HG03196 (cell line): ENCODE data around the gene NBR1.
"Not testable (repeated sequence)": the region's sequence is repeated elsewhere in the genome, so short reads cannot be mapped to it uniquely, and the experiment has no call there.

ENCODE experiments used
- ATAC-seq: cut with Tn5 transposase; IDR thresholded peaks from one replicate; pipeline ENCODE4 v1.9.1; 2021; ENCODE audit not compliant: unreplicated experiment

Gene NBR1

DNA sequence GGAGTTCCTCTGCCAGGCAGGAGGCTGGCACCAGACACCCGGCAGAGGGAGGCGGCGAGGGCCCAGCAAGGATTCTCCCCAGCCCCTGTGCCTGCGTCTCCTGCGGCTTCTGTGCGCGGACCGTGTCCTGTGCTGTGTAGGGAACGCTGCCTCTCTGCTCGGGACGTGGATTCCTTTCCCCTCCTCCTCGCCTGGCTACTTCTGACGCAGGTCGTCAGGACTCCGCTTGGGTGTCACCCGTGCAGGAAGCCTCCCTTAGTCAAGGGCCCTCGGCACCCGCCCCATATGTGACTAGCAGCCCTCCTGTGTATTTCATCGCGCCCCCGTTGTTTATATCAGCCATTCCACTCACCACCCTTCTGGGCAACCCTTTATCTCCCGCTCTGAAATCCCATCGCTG is 75.4 kb downstream of the NBR1 start:
- ATAC-seq: not testable (repeated sequence)
